Dedifferentiated amniotic fluid mesenchymal stem cell (primary cell): Measurements from ENCODE around the gene KCNE1.

Source experiments
- DNase-seq: peaks from one replicate; pipeline ENCODE4 v3.0.0-alpha.2; 2016; ENCODE audit errors: extremely low spot score

KCNE1 gene

DNA sequence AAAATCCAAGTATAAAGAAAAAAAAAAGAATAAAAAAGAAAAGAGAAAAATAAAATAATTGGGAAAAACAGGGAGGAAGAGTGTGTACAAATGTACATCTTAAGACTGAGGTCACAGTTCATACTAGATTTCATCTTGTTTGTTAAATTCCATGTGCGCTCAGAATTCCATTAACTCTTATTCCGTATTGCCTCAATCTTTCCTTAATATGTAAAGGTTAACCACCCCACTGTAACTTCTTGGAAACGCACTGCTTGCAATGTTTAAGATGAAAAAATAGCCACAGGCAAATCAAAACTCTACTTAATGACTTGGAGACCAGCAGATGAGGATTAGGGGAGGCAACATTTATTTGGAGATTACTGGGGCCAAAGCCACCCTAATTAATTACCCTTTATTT, 23.9 kb upstream of the KCNE1 start:
- DNase-seq: no peak

DNA sequence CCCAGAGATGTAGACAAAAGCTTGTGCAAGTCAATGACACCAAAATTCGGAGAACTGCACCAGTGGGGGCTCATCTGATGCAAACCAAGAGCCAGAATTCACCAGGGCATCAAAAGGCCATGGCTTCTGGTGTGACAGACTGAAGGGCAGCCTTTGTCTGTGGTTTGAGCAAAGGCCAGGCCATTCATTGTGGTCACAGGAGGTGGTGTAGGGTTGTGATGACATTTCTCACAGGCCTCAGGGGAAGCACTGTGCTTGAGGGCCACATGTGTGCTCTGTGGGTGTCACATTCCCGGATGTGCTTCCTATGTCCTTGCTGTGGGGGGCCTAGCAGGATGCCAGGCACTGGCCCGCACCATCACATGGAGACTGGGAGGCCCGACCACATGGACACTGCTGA, 22.5 kb upstream of the KCNE1 start:
- no peak for DNase-seq

DNA sequence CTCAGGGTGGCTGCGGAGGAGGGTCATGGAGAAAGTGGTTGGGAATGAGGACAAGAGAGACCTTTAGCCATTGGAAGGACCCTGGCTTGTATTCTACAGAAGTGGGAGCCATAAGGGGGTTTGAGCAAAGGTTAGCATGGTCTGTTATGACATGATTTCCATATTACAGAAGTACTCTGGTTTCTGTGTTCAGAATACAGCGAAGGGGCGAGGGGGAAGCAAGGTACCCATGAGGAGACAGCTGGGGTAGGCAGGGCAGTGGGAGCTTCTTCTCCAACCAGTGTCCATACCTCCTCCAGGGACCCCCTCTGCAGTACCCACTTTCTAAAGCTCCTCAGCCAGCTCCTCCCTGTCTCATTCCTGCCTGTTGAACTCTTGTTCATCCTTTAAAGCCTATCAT, 21.9 kb upstream of the KCNE1 start:
- DNase-seq: no peak

DNA sequence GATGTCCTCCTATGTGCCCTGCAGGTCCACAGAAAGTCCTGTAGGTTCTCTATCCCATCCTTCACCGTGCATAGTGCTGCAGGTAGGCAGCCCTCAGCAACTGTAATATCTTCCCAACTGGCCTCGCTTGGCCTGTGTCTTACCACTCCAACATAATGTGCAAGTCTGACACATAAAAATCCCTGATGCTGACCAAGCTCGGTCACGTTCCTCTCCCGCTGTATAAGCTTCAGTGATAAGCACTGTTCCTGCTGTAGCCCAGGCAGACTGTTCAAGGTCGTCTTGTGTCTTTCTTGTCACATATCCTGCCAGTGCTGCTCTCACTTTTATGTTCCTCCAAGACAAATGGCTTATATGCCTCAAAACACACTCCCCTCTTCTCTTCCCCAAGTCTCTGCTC, 19.4 kb upstream of the KCNE1 start:
- no peak for DNase-seq

DNA sequence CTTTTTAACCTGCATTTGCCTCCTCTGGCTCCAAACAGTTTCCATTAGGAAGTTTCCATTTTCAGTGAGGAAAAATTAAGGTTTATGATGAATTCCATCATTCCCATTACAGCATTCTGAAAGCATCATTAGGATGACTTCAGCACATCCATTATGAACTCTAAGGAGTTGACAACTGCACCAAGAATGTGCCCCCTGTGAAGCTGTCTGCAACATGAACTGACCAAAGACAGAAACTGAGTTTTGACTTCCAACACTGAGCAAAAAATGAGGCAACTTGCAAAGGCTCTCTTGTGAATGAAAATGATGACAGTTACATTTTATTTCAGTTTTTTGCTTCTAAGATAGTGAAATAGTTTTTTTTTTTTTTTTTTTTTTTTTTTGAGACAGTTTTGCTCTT, 18.3 kb upstream of the KCNE1 start:
- peak; percentile 42 for DNase-seq

DNA sequence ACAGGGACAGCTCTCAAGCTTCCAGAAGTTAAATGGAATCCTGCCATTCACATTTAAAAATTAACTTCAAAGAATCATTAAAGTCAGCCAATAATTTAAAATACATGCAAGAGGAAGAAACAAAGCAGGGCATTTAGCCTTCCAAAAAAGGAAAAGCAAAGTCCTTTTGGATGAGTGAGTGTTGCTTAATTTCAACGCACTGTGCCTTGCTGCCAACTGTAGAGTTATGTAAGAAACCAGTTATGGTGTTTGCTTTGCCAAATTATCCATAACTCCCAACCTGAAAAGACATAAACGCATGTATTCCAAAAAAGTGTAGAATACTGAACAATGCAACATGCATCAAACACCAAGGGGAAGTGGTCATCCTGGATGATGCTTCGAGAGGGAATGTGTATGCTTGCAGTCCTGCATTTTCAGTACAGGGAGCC, 16.1 kb upstream of the KCNE1 start:
- DNase-seq: no peak

DNA sequence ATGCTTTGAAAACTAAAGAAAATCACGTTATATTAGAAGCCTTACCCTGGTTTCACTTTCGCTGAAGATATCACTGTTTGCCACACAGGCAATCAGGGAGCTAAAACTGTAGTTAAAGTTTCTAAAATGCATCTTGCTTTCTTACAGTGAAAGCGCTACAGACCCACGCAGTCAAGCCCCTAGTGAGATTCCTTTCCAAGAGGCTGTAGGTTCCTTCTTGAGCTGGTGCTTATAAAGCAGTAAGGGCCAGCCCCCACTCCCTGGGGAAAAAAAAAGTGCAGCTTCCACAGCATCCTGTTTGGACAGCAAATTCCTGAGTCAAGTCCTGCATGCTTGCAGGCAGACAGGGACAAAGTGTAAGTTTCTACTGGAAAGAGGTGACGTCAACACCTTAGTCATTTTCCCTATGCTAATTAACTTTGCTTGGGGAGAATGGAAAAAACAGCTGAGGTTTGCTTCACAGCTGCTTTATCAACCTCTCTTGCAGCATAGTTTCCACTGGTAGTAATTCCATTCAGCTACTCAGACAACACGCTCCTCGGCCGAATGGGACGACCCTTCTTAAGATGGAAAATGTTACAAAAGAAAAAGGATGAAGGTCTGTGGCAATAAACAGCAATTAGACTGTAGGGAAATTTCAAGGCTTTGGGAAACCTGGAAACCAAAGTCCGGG, 14.7 kb upstream of the KCNE1 start:
- peak; percentile 99 for DNase-seq

DNA sequence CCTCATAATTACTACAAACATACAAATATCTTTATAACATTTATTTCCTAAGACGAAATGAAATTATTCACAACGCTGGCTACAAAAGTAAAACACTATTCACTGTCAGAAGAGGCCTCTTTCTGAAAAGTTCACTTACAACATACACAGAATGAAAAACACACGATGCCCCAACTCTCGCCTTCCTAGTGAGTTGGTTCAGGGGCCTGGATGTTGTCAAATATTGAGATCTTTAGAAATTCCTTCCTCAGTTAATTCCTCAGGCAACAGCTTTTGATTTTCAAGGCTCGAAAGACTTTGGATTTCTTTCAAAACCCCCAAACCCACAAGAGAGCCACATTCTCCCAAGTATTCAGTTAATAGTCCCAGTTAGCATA, 14.2 kb upstream of the KCNE1 start:
- DNase-seq: no peak

DNA sequence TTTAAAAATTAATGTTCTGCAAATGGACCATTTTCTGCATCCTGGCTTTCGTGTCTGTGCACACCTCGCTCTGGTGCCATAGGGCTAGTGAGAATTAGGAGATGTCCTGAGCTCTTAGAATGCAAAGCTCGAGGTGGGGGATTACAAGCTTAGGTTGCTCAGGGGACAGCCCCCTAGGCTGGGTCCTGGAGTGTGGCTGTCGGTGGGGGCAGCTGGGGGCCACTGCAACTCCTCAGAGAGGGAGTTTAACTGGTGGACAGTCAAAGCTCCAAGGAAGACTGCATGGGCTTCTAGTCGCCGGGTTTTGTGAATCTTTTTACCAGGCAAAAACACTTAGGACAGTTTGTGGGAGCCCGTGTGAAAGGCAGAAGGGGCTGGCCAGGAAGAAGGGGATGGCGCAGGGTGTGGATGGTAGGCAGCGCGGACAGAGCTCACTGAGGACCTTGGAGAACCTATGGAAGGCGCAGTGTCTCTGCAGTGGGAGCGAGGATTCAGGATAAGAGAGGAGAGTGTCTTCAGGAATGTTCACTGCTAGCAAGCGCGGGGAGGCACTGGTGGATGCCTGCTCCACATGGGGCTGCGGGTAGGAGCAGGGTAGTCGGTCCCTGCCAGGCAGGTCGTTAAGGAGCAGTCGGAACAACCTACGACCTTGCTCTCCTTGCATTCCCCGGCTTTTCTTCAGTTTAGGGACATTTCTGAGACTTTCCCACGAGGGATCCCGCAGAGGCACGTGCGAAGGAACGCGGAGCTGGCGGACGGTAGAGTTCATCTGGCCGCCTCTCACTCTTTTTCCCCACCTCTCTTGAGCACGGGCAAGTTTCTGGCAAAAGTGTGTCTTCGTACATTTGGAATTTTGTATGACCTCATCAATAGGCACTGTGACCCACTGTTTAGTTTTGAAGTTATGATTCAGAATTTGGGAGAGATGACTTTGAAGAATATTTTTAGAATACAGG, 12.9 kb upstream of the KCNE1 start:
- peak; percentile 37 for DNase-seq

DNA sequence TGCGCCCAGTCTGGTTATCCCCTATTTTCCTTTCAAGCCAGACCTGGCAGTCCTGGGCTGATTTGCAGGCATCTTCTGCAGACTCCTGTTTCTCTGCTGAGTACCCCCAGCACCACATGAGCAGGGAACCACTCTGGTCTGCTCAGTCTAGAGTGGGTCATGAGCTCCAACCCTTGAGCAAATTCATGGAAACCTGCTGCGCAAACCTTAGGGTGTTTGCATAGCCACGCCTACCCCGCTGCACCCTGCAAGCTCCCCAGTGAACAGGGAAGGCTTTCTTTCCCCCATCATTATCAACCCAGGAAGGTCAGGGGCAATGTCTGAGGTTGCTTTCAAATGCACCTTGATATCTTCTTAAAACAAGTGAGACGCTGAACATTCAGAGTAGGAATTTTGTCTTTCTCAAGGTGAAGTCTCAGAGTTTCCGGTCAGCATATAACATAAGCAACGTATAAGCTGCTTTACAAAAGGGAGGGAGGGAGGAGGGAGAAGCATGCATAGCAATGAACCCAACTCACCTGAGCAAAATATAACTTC, 11.1 kb upstream of the KCNE1 start:
- DNase-seq: no peak

DNA sequence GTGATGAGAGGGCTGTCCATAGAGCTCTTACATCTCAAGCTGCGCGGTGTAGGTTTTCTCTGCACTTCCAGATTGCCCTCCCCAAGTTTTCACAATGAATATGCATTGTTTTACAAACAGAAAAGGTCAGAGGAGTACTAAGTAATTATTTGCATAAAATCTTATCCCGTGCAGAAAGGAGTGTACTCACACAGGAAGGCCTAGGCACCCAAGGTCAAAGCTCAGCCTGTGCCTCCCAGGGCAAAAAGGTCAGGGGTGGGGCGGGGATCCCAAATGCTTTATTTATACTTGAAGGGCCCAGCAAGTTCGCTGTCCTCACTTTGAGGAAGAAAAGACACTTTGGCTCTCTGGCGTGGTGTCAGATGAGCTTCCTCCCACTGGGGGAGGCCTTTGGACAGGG, 10.3 kb upstream of the KCNE1 start:
- DNase-seq: no peak

DNA sequence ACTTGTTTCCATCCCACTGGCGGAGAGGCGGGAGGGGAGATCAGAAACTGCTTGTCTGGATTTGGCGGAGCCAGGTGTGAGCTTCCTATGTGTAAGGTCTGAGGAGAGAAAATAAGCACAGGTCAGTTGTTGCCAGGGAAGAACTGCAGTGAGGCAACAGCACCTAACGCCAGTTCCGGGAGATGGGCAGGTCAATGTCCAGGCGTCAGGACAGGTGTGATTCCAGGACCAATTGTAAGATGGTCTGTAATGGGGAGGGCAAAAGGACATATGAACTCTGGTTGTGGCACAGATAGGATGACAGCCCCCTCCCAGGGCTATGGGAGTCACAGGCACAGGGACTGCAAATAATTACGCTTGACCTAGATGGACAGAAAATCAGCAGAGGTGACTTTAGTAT, 9.6 kb upstream of the KCNE1 start:
- DNase-seq: no peak

DNA sequence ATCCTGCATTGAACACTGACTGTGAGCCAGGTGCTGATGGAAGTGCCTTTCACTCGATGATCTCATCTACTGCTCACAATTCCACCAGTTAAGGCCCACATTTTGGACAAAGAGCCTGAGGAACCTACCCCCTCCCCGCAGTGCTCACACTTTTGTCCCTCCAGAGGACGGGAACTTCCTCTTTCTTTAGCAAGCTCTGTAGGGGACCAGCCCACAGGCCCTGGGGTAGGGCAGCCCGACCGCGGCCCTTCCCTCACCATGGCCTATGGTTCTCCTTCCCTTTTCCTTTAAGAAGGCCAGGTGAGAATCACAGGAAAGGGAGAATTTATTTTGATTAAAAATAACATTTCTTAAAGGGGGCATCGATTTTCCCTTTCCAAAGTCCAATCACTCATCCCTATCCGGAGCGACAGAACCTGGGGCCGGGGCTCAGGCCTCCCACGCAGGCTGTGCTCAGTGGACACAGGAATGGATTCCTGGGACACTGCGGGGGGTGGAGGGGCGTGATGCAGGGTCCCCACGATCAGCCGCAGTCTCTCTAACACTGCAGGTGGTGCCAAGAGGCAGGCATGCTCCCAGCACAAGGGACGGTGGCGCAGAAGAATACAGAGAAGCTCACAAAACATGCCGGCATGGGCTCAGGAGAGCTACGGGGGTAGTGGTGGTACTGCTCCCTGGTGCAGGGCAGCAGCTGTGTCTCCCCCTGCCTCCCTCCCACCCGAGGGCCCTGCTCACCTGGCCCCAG, 8.9 kb upstream of the KCNE1 start:
- no peak for DNase-seq

DNA sequence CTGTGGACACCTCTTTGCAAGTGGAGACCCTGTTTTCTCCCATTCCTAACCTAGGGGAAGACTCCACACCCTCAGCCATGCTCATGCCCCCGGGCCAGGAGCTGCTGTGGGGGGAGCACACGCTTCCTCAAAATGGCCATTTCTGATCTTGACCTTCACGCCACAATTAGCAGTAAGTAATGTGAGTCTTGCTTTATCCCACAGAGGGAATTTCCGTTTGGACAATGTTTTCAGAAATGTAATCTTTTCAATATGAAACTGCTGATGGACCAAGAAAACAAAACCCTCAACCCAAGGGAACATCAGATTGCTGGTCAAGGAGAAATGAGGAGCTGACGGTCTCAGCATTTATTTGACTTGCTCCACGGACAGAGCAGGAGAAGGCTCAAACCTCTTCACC, 8.3 kb upstream of the KCNE1 start:
- no peak for DNase-seq

DNA sequence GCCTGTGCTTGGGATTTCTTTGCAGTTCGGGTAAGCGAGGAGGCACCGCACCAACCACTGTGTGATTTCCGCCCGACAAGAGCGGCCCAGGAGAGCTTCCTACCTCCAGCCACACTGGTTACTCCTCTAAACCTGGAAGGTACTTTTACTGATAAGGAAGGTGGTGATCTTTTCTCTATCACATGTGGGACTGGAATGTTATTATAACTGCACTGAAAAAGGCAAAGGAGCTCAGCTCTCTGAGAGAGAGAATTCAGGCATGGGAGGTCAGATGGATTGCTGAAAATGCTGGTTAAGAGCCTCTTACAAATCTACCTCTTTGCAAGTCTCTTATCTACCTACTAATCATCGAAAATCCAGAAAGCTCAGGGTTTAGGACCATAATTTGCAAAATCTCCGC, 7.7 kb upstream of the KCNE1 start:
- no peak for DNase-seq

DNA sequence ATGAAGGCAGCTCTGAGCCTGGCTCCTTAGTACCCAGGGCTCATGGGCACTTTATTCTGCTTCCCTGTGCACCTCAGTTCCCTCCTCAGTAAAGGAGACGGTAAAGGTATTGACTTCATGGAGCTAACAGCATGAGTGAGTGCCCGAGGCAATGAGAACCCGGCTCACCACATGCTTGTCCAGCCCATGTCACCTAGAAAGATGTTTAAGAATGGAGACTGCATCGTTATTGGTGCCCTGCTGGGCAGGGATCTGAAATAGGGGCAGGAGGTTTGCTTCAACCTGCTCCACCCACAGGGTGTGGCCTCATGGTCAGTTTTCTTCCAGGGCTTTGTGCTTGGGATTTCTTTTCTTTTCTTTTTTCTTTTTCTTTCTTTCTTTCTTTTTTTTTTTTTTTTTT, 7.0 kb upstream of the KCNE1 start:
- no peak for DNase-seq

DNA sequence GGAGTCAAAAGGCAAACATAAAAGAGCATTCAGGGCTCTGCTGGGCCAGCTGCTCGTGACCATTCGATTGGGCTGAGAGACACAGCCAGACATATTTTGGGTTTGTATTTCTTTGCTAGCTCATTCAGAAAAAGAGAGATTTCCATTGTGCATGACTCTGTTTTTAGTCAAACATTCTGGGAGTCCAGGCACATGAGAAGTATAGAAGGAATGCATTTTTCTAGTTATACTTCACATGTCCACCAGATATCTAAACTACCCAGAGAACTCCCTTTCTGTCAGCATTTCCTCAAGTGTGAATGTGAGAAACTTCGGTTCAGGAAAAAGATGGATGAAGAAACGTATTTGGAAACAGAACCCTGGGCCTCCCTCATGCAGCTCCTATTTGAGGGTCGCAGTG, 6.3 kb upstream of the KCNE1 start:
- no peak for DNase-seq

DNA sequence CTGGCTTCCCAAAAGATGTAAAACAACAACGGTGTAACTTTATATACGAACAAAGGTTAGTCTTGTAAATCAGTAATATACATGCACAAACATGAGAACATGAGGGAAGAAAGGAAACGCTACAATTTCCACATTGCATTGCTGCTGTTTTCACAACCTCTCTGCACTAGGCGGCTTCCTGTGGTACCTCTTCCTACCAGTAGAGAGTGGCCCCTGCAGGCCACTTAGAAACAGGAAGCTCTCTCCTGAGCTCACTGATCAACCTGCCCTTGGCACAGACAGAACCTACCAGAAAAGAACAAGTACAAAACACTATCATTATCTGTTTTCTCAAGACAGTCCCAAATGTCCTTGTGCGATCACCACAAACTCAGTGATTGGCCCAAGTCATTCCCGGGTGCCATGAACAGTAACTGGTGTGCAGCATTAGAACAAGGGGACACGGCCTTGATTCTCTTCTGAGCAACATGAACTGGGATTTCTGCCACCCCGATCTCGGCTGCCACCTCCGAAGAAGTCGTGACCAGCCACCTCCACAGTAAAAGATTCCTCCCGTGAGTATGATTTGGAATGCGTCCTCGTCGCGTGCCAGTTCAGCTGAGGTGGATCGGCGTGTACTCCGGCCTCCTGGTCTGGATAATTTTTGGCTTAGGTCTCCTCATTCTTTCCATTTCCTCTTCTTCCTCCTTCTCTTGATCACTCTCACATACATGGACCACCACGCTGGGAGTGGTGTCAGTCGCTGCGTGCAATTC, 5.7 kb upstream of the KCNE1 start:
- DNase-seq: no peak

DNA sequence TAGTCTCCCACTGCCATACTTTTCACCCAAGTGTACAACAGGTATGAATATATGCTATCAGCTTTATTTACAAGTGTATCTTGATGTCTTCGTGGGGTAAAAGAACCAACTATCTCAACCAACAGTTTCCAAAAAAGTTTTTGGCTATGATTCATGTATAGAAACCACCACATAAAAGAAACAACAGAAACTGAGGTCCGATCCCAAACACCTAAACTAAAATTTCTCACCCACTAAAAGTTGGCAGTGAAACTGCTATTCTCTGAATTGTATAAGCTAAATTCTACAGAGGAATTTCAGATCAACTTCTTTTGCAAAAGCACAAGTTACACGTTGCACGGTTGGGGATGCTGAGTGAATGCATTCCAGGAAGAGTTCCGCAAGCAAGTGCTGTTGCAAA, 5.0 kb upstream of the KCNE1 start:
- no peak for DNase-seq

DNA sequence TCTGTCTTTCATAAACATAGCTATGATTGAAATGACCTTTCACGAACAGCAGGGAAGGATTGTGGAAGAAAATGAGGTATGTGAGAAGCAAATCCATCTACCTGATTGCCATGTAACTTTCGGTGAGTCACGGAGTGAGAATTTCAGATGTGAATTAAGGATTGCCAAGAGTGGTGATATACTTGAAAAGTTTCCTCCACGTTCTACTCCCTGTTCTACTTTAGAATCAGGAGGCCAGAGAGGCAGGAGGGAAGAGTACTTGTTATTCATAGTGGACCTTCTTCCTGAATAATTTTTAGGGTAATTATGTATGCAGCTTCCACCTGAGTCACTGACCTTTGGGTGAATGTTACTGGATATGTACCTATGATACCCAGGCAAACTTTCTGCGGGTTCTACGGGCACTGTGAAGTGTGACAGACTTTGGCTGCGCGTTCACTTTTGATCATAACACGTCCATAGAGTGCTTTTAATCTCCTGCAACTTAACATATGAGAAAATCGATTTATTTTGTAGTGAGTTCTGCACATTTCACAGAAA, 2.6 kb upstream of the KCNE1 start:
- no peak for DNase-seq

DNA sequence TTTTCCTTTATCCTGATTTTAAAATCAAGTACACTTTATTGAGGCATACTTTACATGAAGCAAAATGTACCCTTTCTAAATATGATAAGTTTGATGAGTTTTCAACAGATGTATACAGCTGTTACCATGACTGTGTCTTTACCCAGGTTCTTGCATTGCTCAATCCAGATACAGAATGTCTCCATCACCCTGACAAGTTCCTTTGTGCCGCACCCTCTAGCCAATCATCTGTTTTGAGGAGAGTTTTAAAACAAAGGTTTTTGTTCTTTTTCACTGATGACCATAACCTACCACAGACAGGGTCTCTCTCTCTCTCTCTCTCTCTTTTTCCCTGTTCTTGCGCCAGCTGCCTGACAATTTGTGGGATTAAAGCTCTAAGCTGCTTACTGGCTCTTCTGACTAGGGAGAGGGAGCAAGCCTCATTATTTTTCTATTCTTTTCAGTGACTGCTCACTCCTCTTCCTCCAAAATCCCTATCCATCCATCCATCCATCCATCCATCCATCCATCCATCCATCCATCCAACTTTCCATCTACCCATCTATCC, 1.2 kb upstream of the KCNE1 start:
- no peak for DNase-seq
